A673 (cell line): ENCODE measurements around the gene FIGN.

ENCODE experiments used
- EZH2 ChIP-seq: fragments of 200-600 bp; sonication (generic); IDR thresholded peaks from 2 replicates; pipeline ENCODE4 v1.6.1; 2017; ENCODE audit warnings: borderline replicate concordance, low read depth, mild to moderate bottlenecking, mixed read lengths, antibody characterized with exemption, low read length; ENCODE audit not compliant: poor library complexity, severe bottlenecking
- TF ChIP-seq, protein P1 (sequence below): fragments of 300-800, 200-600 bp; sonication (generic); conservative IDR thresholded peaks from 2 replicates; pipeline ENCODE4 v1.5.1; 2017; ENCODE audit warnings: low read depth, mild to moderate bottlenecking, antibody characterized with exemption, low read length, moderate library complexity, mixed read lengths

DNA sequence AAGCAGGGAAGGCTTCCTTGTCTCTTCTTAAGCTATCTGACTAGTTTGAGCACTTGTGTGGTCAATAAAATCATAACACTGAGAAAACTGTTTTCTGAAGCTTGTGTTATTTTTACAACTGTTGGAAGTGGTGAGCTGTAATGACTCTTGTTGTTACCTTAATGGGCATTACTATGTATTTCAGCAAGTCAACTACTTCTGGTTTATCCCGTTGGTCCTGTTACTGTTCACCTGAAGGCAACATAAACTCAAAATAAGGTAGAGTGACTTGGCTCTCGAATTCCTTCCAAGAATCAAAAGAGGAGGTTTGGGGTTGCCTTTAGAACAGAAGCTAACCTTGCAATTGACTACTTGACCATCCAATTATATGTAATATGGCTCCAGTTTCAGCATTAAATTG, 23.2 kb upstream of the FIGN start:
- TF ChIP-seq, protein P1, sequence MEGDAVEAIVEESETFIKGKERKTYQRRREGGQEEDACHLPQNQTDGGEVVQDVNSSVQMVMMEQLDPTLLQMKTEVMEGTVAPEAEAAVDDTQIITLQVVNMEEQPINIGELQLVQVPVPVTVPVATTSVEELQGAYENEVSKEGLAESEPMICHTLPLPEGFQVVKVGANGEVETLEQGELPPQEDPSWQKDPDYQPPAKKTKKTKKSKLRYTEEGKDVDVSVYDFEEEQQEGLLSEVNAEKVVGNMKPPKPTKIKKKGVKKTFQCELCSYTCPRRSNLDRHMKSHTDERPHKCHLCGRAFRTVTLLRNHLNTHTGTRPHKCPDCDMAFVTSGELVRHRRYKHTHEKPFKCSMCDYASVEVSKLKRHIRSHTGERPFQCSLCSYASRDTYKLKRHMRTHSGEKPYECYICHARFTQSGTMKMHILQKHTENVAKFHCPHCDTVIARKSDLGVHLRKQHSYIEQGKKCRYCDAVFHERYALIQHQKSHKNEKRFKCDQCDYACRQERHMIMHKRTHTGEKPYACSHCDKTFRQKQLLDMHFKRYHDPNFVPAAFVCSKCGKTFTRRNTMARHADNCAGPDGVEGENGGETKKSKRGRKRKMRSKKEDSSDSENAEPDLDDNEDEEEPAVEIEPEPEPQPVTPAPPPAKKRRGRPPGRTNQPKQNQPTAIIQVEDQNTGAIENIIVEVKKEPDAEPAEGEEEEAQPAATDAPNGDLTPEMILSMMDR: no peak
- no peak for TF ChIP-seq EZH2
